SJCRH30 (cell line): Measurements from ENCODE around the gene GPC3. TPM values are rescaled to one million over a fixed set of nuclear protein-coding genes. Genes with fewer than 3 reads are reported as not detected.

Experiments used
- DNase-seq, 2 experiments: peaks; one replicate each; pipeline ENCODE4 v3.0.0-alpha.2; 2015 to 2020
- H3K27ac ChIP-seq: fragments of 250-450 bp; sonication (Bioruptor Pico); 2 replicates; pipeline ENCODE4 v1.5.1; 2020; ENCODE audit warnings: mild to moderate bottlenecking, moderate library complexity
- H3K27me3 ChIP-seq: fragments of 250-450 bp; sonication (Bioruptor Pico); 2 replicates; pipeline ENCODE4 v1.5.1; 2020; ENCODE audit warnings: mild to moderate bottlenecking, moderate library complexity
- H3K36me3 ChIP-seq: fragments of 250-450 bp; sonication (Bioruptor Pico); 2 replicates; pipeline ENCODE4 v1.5.1; 2020; ENCODE audit warnings: mild to moderate bottlenecking, moderate library complexity
- H3K4me1 ChIP-seq: fragments of 250-450 bp; sonication (Bioruptor Pico); 2 replicates; pipeline ENCODE4 v1.5.1; 2020; ENCODE audit warnings: mild to moderate bottlenecking, moderate library complexity
- H3K4me3 ChIP-seq: fragments of 250-450 bp; sonication (Bioruptor Pico); 2 replicates; pipeline ENCODE4 v1.5.1; 2020; ENCODE audit warnings: mild to moderate bottlenecking, moderate library complexity
- H3K9me3 ChIP-seq: fragments of 250-450 bp; sonication (Bioruptor Pico); replicated peaks from 2 replicates; pipeline ENCODE4 v1.5.1; 2020; ENCODE audit warnings: mild to moderate bottlenecking, moderate library complexity
- total RNA-seq: library from RNA; depleted of rRNA; stranded (reverse); fragments of >200 nt; shearing (Covaris generic); gene quantifications from 2 replicates; pipeline ENCODE4 v1.2.3, GENCODE V29; 2014

GPC3 gene
- total RNA-seq, 1 experiment from 2014 or later = 27.6 TPM

GRCh38 chrX:133884430-133885394, 100.7 kb downstream of the GPC3 start:
- Histone ChIP-seq H3K27me3 (no peaks in the 10 kb centered on the region), H3K4me1 (peaks cover 32% of the 10 kb centered on the region), H3K27ac (no peak overlapping the region), H3K36me3 (no peaks in the 10 kb centered on the region), H3K9me3 (no peaks in the 10 kb centered on the region), H3K4me3 (no peak overlapping the region)
- no peak for DNase-seq

GRCh38 chrX:133881893-133882292, 103.5 kb downstream of the GPC3 start:
- peaks cover 42% of the 10 kb centered on the region for H3K4me1 ChIP-seq
- peak; percentile 30 to 58 for DNase-seq
- H3K27ac ChIP-seq = peak overlapping the region; percentile 99
- no peak overlapping the region for H3K4me3 ChIP-seq
- no peaks in the 10 kb centered on the region for H3K27me3 ChIP-seq
- no peaks in the 10 kb centered on the region for H3K9me3 ChIP-seq
- no peaks in the 10 kb centered on the region for H3K36me3 ChIP-seq

GRCh38 chrX:133881007-133881406, 104.4 kb downstream of the GPC3 start:
- no peaks in the 10 kb centered on the region for H3K27me3 ChIP-seq
- no peak overlapping the region for H3K4me3 ChIP-seq
- H3K9me3 ChIP-seq = no peaks in the 10 kb centered on the region
- H3K4me1 ChIP-seq = peaks cover 42% of the 10 kb centered on the region
- H3K36me3 ChIP-seq = no peaks in the 10 kb centered on the region
- peak overlapping the region; percentile 99 for H3K27ac ChIP-seq
- peak; percentile 85 to 94 for DNase-seq

- Histone ChIP-seq H3K4me3 (no peak overlapping the region), H3K27ac (peak overlapping the region; percentile 99), H3K4me1 (peaks cover 42% of the 10 kb centered on the region), H3K36me3 (no peaks in the 10 kb centered on the region), H3K9me3 (no peaks in the 10 kb centered on the region), H3K27me3 (no peaks in the 10 kb centered on the region)
- peak; percentile 75 to 90 for DNase-seq
These were observed 105.4 kb downstream of the GPC3 start for GRCh38 chrX:133880032-133880443.

GRCh38 chrX:133878710-133879109, 106.7 kb downstream of the GPC3 start:
- DNase-seq = no peak
- Histone ChIP-seq H3K4me1 (peaks cover 42% of the 10 kb centered on the region), H3K4me3 (no peak overlapping the region), H3K27me3 (no peaks in the 10 kb centered on the region), H3K36me3 (no peaks in the 10 kb centered on the region), H3K27ac (peak overlapping the region; percentile 99), H3K9me3 (no peaks in the 10 kb centered on the region)

GRCh38 chrX:133876646-133877045, 108.7 kb downstream of the GPC3 start:
- Histone ChIP-seq H3K27me3 (no peaks in the 10 kb centered on the region), H3K4me1 (peaks cover 24% of the 10 kb centered on the region), H3K27ac (no peak overlapping the region), H3K4me3 (no peak overlapping the region), H3K9me3 (no peaks in the 10 kb centered on the region), H3K36me3 (no peaks in the 10 kb centered on the region)
- DNase-seq = no peak

- H3K36me3 ChIP-seq = no peaks in the 10 kb centered on the region
- no peaks in the 10 kb centered on the region for H3K27me3 ChIP-seq
- no peak for DNase-seq
- no peaks in the 10 kb centered on the region for H3K9me3 ChIP-seq
- peaks cover 14% of the 10 kb centered on the region for H3K4me1 ChIP-seq
- no peak overlapping the region for H3K27ac ChIP-seq
- no peak overlapping the region for H3K4me3 ChIP-seq
These were observed 116.1 kb downstream of the GPC3 start for GRCh38 chrX:133869270-133869669.

- no peaks in the 10 kb centered on the region for H3K36me3 ChIP-seq
- H3K27ac ChIP-seq = no peak overlapping the region
- peaks cover 18% of the 10 kb centered on the region for H3K4me1 ChIP-seq
- H3K27me3 ChIP-seq = no peaks in the 10 kb centered on the region
- no peak overlapping the region for H3K4me3 ChIP-seq
- DNase-seq = peak in 1 of 2 experiments; percentile 51
- no peaks in the 10 kb centered on the region for H3K9me3 ChIP-seq
These were observed 116.7 kb downstream of the GPC3 start for GRCh38 chrX:133868682-133869081.

GRCh38 chrX:133868250-133868649, 117.1 kb downstream of the GPC3 start:
- no peaks in the 10 kb centered on the region for H3K36me3 ChIP-seq
- H3K4me1 ChIP-seq = peaks cover 19% of the 10 kb centered on the region
- no peak overlapping the region for H3K4me3 ChIP-seq
- no peaks in the 10 kb centered on the region for H3K9me3 ChIP-seq
- DNase-seq = no peak
- H3K27ac ChIP-seq = no peak overlapping the region
- H3K27me3 ChIP-seq = no peaks in the 10 kb centered on the region

- Histone ChIP-seq H3K4me3 (no peak overlapping the region), H3K27ac (peak overlapping the region; percentile 93), H3K9me3 (no peaks in the 10 kb centered on the region), H3K27me3 (no peaks in the 10 kb centered on the region), H3K36me3 (no peaks in the 10 kb centered on the region), H3K4me1 (peaks cover 19% of the 10 kb centered on the region)
- DNase-seq = no peak
These were observed 119.5 kb downstream of the GPC3 start for GRCh38 chrX:133865761-133866471.

- H3K36me3 ChIP-seq = no peaks in the 10 kb centered on the region
- peak; percentile 76 to 89 for DNase-seq
- no peak overlapping the region for H3K4me3 ChIP-seq
- H3K27me3 ChIP-seq = no peaks in the 10 kb centered on the region
- peaks cover 28% of the 10 kb centered on the region for H3K4me1 ChIP-seq
- peak overlapping the region; percentile 93 for H3K27ac ChIP-seq
- H3K9me3 ChIP-seq = no peaks in the 10 kb centered on the region
These were observed 121.2 kb downstream of the GPC3 start for GRCh38 chrX:133864236-133864635.

- DNase-seq = peak; percentile 52 to 74
- no peaks in the 10 kb centered on the region for H3K27me3 ChIP-seq
- no peaks in the 10 kb centered on the region for H3K36me3 ChIP-seq
- H3K9me3 ChIP-seq = no peaks in the 10 kb centered on the region
- peak overlapping the region; percentile 85 for H3K27ac ChIP-seq
- peak overlapping the region; percentile 44 for H3K4me3 ChIP-seq
- H3K4me1 ChIP-seq = peaks cover 30% of the 10 kb centered on the region
These were observed 125.5 kb downstream of the GPC3 start for GRCh38 chrX:133859860-133860259.

GRCh38 chrX:133859336-133859735, 126.1 kb downstream of the GPC3 start:
- Histone ChIP-seq H3K36me3 (no peaks in the 10 kb centered on the region), H3K27me3 (no peaks in the 10 kb centered on the region), H3K4me1 (peaks cover 26% of the 10 kb centered on the region), H3K9me3 (no peaks in the 10 kb centered on the region), H3K4me3 (peak overlapping the region; percentile 44), H3K27ac (peak overlapping the region; percentile 85)
- peak; percentile 64 to 78 for DNase-seq

GRCh38 chrX:133857640-133858269, 127.6 kb downstream of the GPC3 start:
- Histone ChIP-seq H3K27ac (no peak overlapping the region), H3K9me3 (no peaks in the 10 kb centered on the region), H3K4me1 (peaks cover 21% of the 10 kb centered on the region), H3K27me3 (no peaks in the 10 kb centered on the region), H3K4me3 (no peak overlapping the region), H3K36me3 (no peaks in the 10 kb centered on the region)
- peak in 1 of 2 experiments; percentile 18 for DNase-seq

- no peak overlapping the region for H3K4me3 ChIP-seq
- H3K27me3 ChIP-seq = no peaks in the 10 kb centered on the region
- no peak overlapping the region for H3K27ac ChIP-seq
- DNase-seq = no peak
- no peaks in the 10 kb centered on the region for H3K36me3 ChIP-seq
- H3K4me1 ChIP-seq = peaks cover 21% of the 10 kb centered on the region
- H3K9me3 ChIP-seq = no peaks in the 10 kb centered on the region
These were observed 128.6 kb downstream of the GPC3 start for GRCh38 chrX:133856819-133857218.
